NT2/D1 (cell line): Measurements from ENCODE around the gene ELOVL1.

Experiments
- SUZ12 ChIP-seq: IDR thresholded peaks from 2 replicates; pipeline ENCODE4 v1.6.1; 2011; ENCODE audit not compliant: insufficient read length, insufficient read depth; ENCODE audit errors: extremely low read depth
- ZNF274 ChIP-seq: IDR thresholded peaks from 2 replicates; pipeline ENCODE4 v1.6.1; 2011; ENCODE audit warnings: mild to moderate bottlenecking, low read depth, low read length

- no peak for TF ChIP-seq ZNF274
- TF ChIP-seq SUZ12: no peak
Observed at GRCh38 chr1:43387976-43388599, 20.3 kb upstream of the ELOVL1 start.
